Activated CD8-positive, alpha-beta memory T cell treated with anti-CD3 and anti-CD28 coated beads, Interleukin-2, amount 10 ng/mL, durations not matched to agents 7 days and 5 days (primary cell): ENCODE results near the gene ZNF764. TPM values are rescaled to one million over a fixed set of nuclear protein-coding genes. Genes with fewer than 3 reads are reported as not detected.

ENCODE experiments used
- ATAC-seq: fragments of 150-1000 bp; cut with Tn5 transposase; one replicate; pipeline ENCODE4 v1.10.0; 2021; ENCODE audit warnings: moderate library complexity
- CTCF ChIA-PET: fragments of 350-600 bp; sonication (Branson Sonifier 250); formaldehyde crosslinking; loops from one replicate; lab custom pipeline; 2021; ENCODE audit warnings: antibody characterized with exemption; lab: Charles Lee
- DNase-seq: peaks from one replicate; pipeline ENCODE4 v3.0.0-alpha.2; 2020
- H3K27ac Mint-ChIP-seq: one replicate; pipeline ENCODE4 v1.8.0; 2021; ENCODE audit warnings: mild to moderate bottlenecking, mixed read lengths
- H3K27me3 Mint-ChIP-seq: one replicate; pipeline ENCODE4 v1.8.0; 2021; ENCODE audit warnings: mixed read lengths
- H3K36me3 Mint-ChIP-seq: one replicate; pipeline ENCODE4 v1.8.0; 2021; ENCODE audit warnings: mild to moderate bottlenecking, mixed read lengths
- H3K4me1 Mint-ChIP-seq: one replicate; pipeline ENCODE4 v1.8.0; 2021; ENCODE audit warnings: mixed read lengths
- H3K4me3 Mint-ChIP-seq: one replicate; pipeline ENCODE4 v1.8.0; 2021; ENCODE audit warnings: mild to moderate bottlenecking, moderate library complexity, mixed read lengths
- H3K9me3 Mint-ChIP-seq: one replicate; pipeline ENCODE4 v1.8.0; 2022; ENCODE audit warnings: low read depth, mixed read lengths
- total RNA-seq, 2 experiments: library from RNA; stranded (reverse); gene quantifications; one replicate each; pipeline ENCODE4 v1.2.3, GENCODE V29; 2021

ZNF764 gene
- total RNA-seq, 2 experiments from 2014 or later = 14.0 to 15.6 TPM

GRCh38 chr16:30567991-30568638 is 9.9 kb upstream of the ZNF764 start:
- DNase-seq = peak; percentile 77
- Mint-ChIP-seq H3K4me3 (peak overlapping the region; percentile 67), H3K9me3 (no peaks in the 10 kb centered on the region), H3K4me1 (peaks cover 35% of the 10 kb centered on the region), H3K36me3 (peaks cover 3% of the 10 kb centered on the region), H3K27ac (peak overlapping the region; percentile 97), H3K27me3 (no peaks in the 10 kb centered on the region)
- CTCF ChIA-PET = interaction anchor here (0.9 to 3.9 kb wide), 3 partner anchors 10 to 91 kb away, joined by 3 to 19 read pairs (median 5); partner anchors contain the start of gene ZNF764
- ATAC-seq = peak; percentile 41

- CTCF ChIA-PET = interaction anchor here (1.0 to 3.9 kb wide), 3 partner anchors 10 to 62 kb away, joined by 3 to 19 read pairs (median 6); partner anchors contain the start of gene ZNF764
- peak; percentile 60 for DNase-seq
- ATAC-seq = no peak
- H3K36me3 Mint-ChIP-seq = peaks cover 3% of the 10 kb centered on the region
- H3K27ac Mint-ChIP-seq = peak overlapping the region; percentile 97
- no peaks in the 10 kb centered on the region for H3K9me3 Mint-ChIP-seq
- H3K4me3 Mint-ChIP-seq = peak overlapping the region; percentile 67
- H3K4me1 Mint-ChIP-seq = peaks cover 33% of the 10 kb centered on the region
- H3K27me3 Mint-ChIP-seq = no peaks in the 10 kb centered on the region
Observed at GRCh38 chr16:30567160-30567990, 9.2 kb upstream of the ZNF764 start.

GRCh38 chr16:30566531-30566930 is 8.4 kb upstream of the ZNF764 start:
- Mint-ChIP-seq H3K9me3 (no peaks in the 10 kb centered on the region), H3K4me3 (no peak overlapping the region), H3K27ac (no peak overlapping the region), H3K27me3 (no peaks in the 10 kb centered on the region), H3K4me1 (peaks cover 33% of the 10 kb centered on the region), H3K36me3 (peaks cover 2% of the 10 kb centered on the region)
- CTCF ChIA-PET = interaction anchor here (1.0 to 3.9 kb wide), 4 partner anchors 9 to 63 kb away, joined by 3 to 19 read pairs (median 4); partner anchors contain the start of gene ZNF764
- DNase-seq (no peak), ATAC-seq (no peak)

- CTCF ChIA-PET = interaction anchor here (1.1 to 3.9 kb wide), 3 partner anchors 8 to 30 kb away, joined by 3 to 19 read pairs (median 6); partner anchors contain the start of gene ZNF764
- Mint-ChIP-seq H3K9me3 (no peaks in the 10 kb centered on the region), H3K4me1 (peaks cover 38% of the 10 kb centered on the region), H3K36me3 (peaks cover 2% of the 10 kb centered on the region), H3K27me3 (no peaks in the 10 kb centered on the region), H3K4me3 (no peak overlapping the region), H3K27ac (no peak overlapping the region)
- ATAC-seq = no peak
- DNase-seq = no peak
Observed at GRCh38 chr16:30565984-30566383, 7.8 kb upstream of the ZNF764 start.

GRCh38 chr16:30565526-30565925 is 7.4 kb upstream of the ZNF764 start:
- Mint-ChIP-seq H3K27me3 (no peaks in the 10 kb centered on the region), H3K4me1 (peaks cover 40% of the 10 kb centered on the region), H3K27ac (no peak overlapping the region), H3K4me3 (no peak overlapping the region), H3K9me3 (no peaks in the 10 kb centered on the region), H3K36me3 (peaks cover 2% of the 10 kb centered on the region)
- CTCF ChIA-PET = interaction anchor here (1.0 to 3.9 kb wide), 4 partner anchors 8 to 33 kb away, joined by 3 to 19 read pairs (median 5); partner anchors contain the start of gene ZNF764
- no peak for DNase-seq
- no peak for ATAC-seq

- CTCF ChIA-PET = interaction anchor here (0.9 to 1.6 kb wide), 6 partner anchors 25 to 135 kb away, joined by 3 to 4 read pairs (median 3); partner anchors contain the start of genes DCTPP1 and ZNF747
- H3K27ac Mint-ChIP-seq = peak overlapping the region; percentile 86
- no peaks in the 10 kb centered on the region for H3K9me3 Mint-ChIP-seq
- H3K27me3 Mint-ChIP-seq = no peaks in the 10 kb centered on the region
- H3K4me1 Mint-ChIP-seq = peaks cover 26% of the 10 kb centered on the region
- no peaks in the 10 kb centered on the region for H3K36me3 Mint-ChIP-seq
- peak overlapping the region; percentile 75 for H3K4me3 Mint-ChIP-seq
- no peak for ATAC-seq
- DNase-seq = no peak
Observed at GRCh38 chr16:30562021-30562420, 3.8 kb upstream of the ZNF764 start.

- Mint-ChIP-seq H3K36me3 (peaks cover 2% of the 10 kb centered on the region), H3K4me3 (peak overlapping the region; percentile 75), H3K27ac (peak overlapping the region; percentile 86), H3K9me3 (no peaks in the 10 kb centered on the region), H3K27me3 (no peaks in the 10 kb centered on the region), H3K4me1 (peaks cover 24% of the 10 kb centered on the region)
- CTCF ChIA-PET = interaction anchor here (0.9 to 1.6 kb wide), 7 partner anchors 25 to 136 kb away, joined by 3 to 4 read pairs (median 3); partner anchors contain the start of genes DCTPP1 and ZNF747
- DNase-seq (peak; percentile 51), ATAC-seq (no peak)
Observed at GRCh38 chr16:30561089-30561816, 3.1 kb upstream of the ZNF764 start.

- Mint-ChIP-seq H3K4me1 (peaks cover 28% of the 10 kb centered on the region), H3K9me3 (no peaks in the 10 kb centered on the region), H3K27me3 (no peaks in the 10 kb centered on the region), H3K27ac (peak overlapping the region; percentile 77), H3K36me3 (peaks cover 6% of the 10 kb centered on the region), H3K4me3 (peak overlapping the region; percentile 34)
- CTCF ChIA-PET = no interaction called here
- DNase-seq = no peak
- ATAC-seq = no peak
Observed at GRCh38 chr16:30559690-30560089, 1.5 kb upstream of the ZNF764 start.

GRCh38 chr16:30558789-30559377 is 709 bp upstream of the ZNF764 start:
- no peak for ATAC-seq
- Mint-ChIP-seq H3K4me3 (peak overlapping the region; percentile 83), H3K27ac (peak overlapping the region; percentile 87), H3K36me3 (peaks cover 12% of the 10 kb centered on the region), H3K9me3 (no peaks in the 10 kb centered on the region), H3K4me1 (peaks cover 34% of the 10 kb centered on the region), H3K27me3 (no peaks in the 10 kb centered on the region)
- no peak for DNase-seq
- CTCF ChIA-PET = interaction anchor here (0.7 to 3.2 kb wide), 15 partner anchors 9 to 150 kb away, joined by 3 to 60 read pairs (median 5); partner anchors contain the start of genes DCTPP1, PRR14, ZNF688 and ZNF747

- CTCF ChIA-PET = interaction anchor here (1.1 to 3.2 kb wide), 16 partner anchors 10 to 148 kb away, joined by 3 to 60 read pairs (median 5); partner anchors contain the start of genes DCTPP1, ZNF688, ZNF747 and ZNF785
- Mint-ChIP-seq H3K27ac (peak overlapping the region; percentile 87), H3K4me3 (peak overlapping the region; percentile 83), H3K4me1 (peaks cover 47% of the 10 kb centered on the region), H3K27me3 (no peaks in the 10 kb centered on the region), H3K9me3 (no peaks in the 10 kb centered on the region), H3K36me3 (peaks cover 19% of the 10 kb centered on the region)
- DNase-seq (no peak), ATAC-seq (no peak)
Observed at GRCh38 chr16:30557707-30557956, 542 bp downstream of the ZNF764 start.

GRCh38 chr16:30556125-30556473 is 2.1 kb downstream of the ZNF764 start:
- Mint-ChIP-seq H3K27me3 (no peaks in the 10 kb centered on the region), H3K9me3 (no peaks in the 10 kb centered on the region), H3K4me1 (peaks cover 53% of the 10 kb centered on the region), H3K36me3 (peaks cover 19% of the 10 kb centered on the region), H3K27ac (peak overlapping the region; percentile 49), H3K4me3 (peak overlapping the region; percentile 60)
- DNase-seq (no peak), ATAC-seq (no peak)
- CTCF ChIA-PET = interaction anchor here (1.8 to 3.6 kb wide), 4 partner anchors 21 to 73 kb away, joined by 4 to 60 read pairs (median 16); partner anchors contain the start of gene ZNF747

GRCh38 chr16:30555315-30556124 is 2.7 kb downstream of the ZNF764 start:
- DNase-seq (no peak), ATAC-seq (no peak)
- Mint-ChIP-seq H3K27me3 (no peaks in the 10 kb centered on the region), H3K9me3 (no peaks in the 10 kb centered on the region), H3K4me1 (peaks cover 53% of the 10 kb centered on the region), H3K4me3 (no peak overlapping the region), H3K36me3 (peaks cover 19% of the 10 kb centered on the region), H3K27ac (peak overlapping the region; percentile 49)
- CTCF ChIA-PET = interaction anchor here (1.4 to 3.6 kb wide), 2 partner anchors 20 to 126 kb away, joined by 3 to 14 read pairs; partner anchors contain the start of genes DCTPP1 and ZNF747
